ENCODE measurements around the gene SLC39A13. TPM values are rescaled to one million over a fixed set of nuclear protein-coding genes. Genes with fewer than 3 reads are reported as not detected.

SLC39A13 gene
- total RNA-seq, 1 donor from 2014 or later, result 53.5 TPM

DNA sequence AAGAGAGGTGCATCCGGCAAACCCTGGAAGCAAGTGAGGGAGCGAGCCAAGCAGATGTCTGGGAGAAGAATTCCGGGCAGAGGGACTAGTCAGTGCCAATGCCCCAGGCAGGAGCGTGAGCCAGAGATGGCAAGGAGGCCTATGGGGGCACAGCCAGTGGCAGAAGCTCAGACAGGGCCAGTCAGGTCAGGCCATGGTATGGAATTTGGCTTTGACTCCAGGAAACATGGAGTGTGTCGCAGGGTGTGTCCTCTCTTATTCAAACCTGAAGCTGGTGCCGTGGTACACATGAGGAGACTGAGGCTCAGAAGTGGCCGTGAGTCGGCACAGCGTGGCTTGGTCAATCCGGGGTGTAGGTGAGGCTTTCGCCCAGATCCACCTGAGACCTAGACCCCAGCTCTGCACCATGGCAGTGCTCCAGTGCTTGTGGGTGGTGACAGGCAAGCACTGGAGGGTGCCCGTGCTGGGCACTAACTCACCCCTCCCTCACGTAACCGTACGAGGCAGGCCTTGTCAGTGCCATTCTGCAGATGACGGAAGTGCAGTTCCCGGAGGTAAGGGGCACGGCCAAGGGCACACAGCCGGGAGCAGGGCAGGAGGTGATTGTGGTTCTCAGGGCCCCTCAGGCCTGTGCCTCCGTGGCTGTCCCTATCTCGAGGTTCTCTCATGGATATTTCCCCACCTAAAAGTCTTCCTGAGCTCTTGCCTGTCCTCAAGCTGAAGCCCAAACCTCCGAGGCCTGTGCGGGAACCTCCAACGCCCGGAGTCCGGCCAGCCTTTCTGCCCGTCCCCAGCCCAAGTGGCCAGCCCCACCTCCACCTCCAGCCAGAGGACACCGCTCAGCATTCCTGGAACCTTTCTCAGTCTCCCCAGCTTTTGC is 19.5 kb upstream of the SLC39A13 start:
- H3K36me3 ChIP-seq, result no peaks in the 10 kb centered on the region
- no peaks in the 10 kb centered on the region for H3K27me3 ChIP-seq
- DNase-seq (ENCODE audit: extremely low spot score in 2 of 2), result no peak
- no peaks in the 10 kb centered on the region for H3K9me3 ChIP-seq
- H3K4me3 ChIP-seq, result no peak overlapping the region
- H3K4me1 ChIP-seq, result peaks cover 15% of the 10 kb centered on the region
- H3K27ac ChIP-seq, result no peak overlapping the region
- TF ChIP-seq POLR2AphosphoS5 (IDR thresholded peaks at IDR 0.05; ENCODE audit: insufficient read depth in 1 of 2, low read depth in 1 of 2) (no peak), CTCF (IDR thresholded peaks at IDR 0.05) (no peak), POLR2A (IDR thresholded peaks at IDR 0.05) (no peak)
- intact Hi-C loops (cut with DNase I), result no loop called here

GRCh38 chr11:47389577-47390421 is 18.6 kb upstream of the SLC39A13 start:
- H3K27me3 ChIP-seq, result no peaks in the 10 kb centered on the region
- no peak overlapping the region for H3K4me3 ChIP-seq
- intact Hi-C loops (cut with DNase I), result no loop called here
- no peak for TF ChIP-seq POLR2A (IDR thresholded peaks at IDR 0.05)
- no peak for TF ChIP-seq CTCF (IDR thresholded peaks at IDR 0.05)
- no peak for TF ChIP-seq POLR2AphosphoS5 (IDR thresholded peaks at IDR 0.05; ENCODE audit: insufficient read depth in 1 of 2, low read depth in 1 of 2)
- H3K4me1 ChIP-seq, result peaks cover 15% of the 10 kb centered on the region
- no peak for DNase-seq (ENCODE audit: extremely low spot score in 2 of 2)
- no peaks in the 10 kb centered on the region for H3K36me3 ChIP-seq
- no peaks in the 10 kb centered on the region for H3K9me3 ChIP-seq
- H3K27ac ChIP-seq, result no peak overlapping the region

DNA sequence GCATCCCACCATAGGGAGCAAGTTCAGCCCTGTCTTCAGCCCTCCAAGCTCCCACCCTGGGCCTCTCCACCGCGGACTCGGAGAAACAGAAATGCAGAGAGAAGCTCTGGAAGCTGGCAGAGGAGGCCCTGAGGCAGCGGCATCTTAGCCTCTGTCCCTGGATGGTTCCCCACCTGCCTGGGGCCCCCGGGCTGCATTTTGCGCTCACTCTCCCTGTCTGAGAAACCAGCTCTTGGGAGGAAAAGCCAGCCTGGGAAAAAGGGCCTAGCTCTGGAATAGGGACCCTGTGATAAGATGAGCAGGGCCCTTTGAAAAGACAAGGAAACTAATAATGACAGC is 18.0 kb upstream of the SLC39A13 start:
- DNase-seq (ENCODE audit: extremely low spot score in 2 of 2), result no peak
- Histone ChIP-seq H3K36me3 (no peaks in the 10 kb centered on the region), H3K4me1 (peaks cover 20% of the 10 kb centered on the region), H3K4me3 (no peak overlapping the region), H3K27me3 (no peaks in the 10 kb centered on the region), H3K27ac (no peak overlapping the region), H3K9me3 (no peaks in the 10 kb centered on the region)
- intact Hi-C loops (cut with DNase I), result no loop called here
- TF ChIP-seq POLR2AphosphoS5 (IDR thresholded peaks at IDR 0.05; ENCODE audit: insufficient read depth in 1 of 2, low read depth in 1 of 2) (no peak), CTCF (IDR thresholded peaks at IDR 0.05) (no peak), POLR2A (IDR thresholded peaks at IDR 0.05) (no peak)

- Histone ChIP-seq H3K4me3 (no peak overlapping the region), H3K27ac (no peak overlapping the region), H3K4me1 (peaks cover 22% of the 10 kb centered on the region), H3K9me3 (no peaks in the 10 kb centered on the region), H3K36me3 (no peaks in the 10 kb centered on the region), H3K27me3 (no peaks in the 10 kb centered on the region)
- intact Hi-C loops (cut with DNase I), result no loop called here
- TF ChIP-seq POLR2A (IDR thresholded peaks at IDR 0.05), result no peak
- no peak for TF ChIP-seq POLR2AphosphoS5 (IDR thresholded peaks at IDR 0.05; ENCODE audit: insufficient read depth in 1 of 2, low read depth in 1 of 2)
- no peak for TF ChIP-seq CTCF (IDR thresholded peaks at IDR 0.05)
- DNase-seq (ENCODE audit: extremely low spot score in 2 of 2), result no peak
Measured at GRCh38 chr11:47391077-47391583, 17.3 kb upstream of the SLC39A13 start.

Measured in vagina (tissue), 2 donors.